GM18499 (cell line): Measurements from ENCODE around the gene ROPN1.
A peak's percentile ranks its signal among the peaks of the same experiment; 100 is the strongest.
"Not testable (repeated sequence)": the region's sequence is repeated elsewhere in the genome, so short reads cannot be mapped to it uniquely, and the experiment has no call there.

Source experiments
- ATAC-seq: cut with Tn5 transposase; IDR thresholded peaks from one replicate; pipeline ENCODE4 v1.9.1; 2021; ENCODE audit warnings: moderate number of reproducible peaks; ENCODE audit not compliant: insufficient read depth, unreplicated experiment

ROPN1 gene

GRCh38 chr3:124001366-124001765 lies 9.4 kb upstream of the ROPN1 start:
- not testable (repeated sequence) for ATAC-seq

GRCh38 chr3:123997543-123997942 lies 5.6 kb upstream of the ROPN1 start:
- ATAC-seq, result no peak

GRCh38 chr3:123993818-123994217 lies 1.9 kb upstream of the ROPN1 start:
- no peak for ATAC-seq

- ATAC-seq, result no peak
These were observed 5.5 kb downstream of the ROPN1 start for GRCh38 chr3:123986427-123986826.

DNA sequence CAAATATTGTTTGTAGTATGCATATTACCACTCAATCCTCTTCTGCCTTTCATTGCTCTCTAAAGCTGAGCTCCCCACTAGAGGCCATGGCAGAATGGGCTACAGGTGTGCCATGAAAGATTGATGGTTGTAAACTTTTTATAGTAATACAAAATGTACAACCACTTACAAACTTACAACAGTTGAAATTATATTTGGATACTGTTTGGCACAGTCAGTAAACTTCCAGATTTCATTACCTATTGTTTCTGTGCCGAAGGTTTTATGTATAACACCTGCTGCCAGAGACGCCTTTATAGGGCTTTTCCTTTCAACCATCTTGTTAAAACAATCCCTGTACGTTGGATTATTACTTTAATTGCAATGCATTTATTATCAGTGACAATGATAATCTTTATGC lies 7.0 kb downstream of the ROPN1 start:
- ATAC-seq, result no peak

- no peak for ATAC-seq
These were observed 7.6 kb downstream of the ROPN1 start for GRCh38 chr3:123984350-123984749.

DNA sequence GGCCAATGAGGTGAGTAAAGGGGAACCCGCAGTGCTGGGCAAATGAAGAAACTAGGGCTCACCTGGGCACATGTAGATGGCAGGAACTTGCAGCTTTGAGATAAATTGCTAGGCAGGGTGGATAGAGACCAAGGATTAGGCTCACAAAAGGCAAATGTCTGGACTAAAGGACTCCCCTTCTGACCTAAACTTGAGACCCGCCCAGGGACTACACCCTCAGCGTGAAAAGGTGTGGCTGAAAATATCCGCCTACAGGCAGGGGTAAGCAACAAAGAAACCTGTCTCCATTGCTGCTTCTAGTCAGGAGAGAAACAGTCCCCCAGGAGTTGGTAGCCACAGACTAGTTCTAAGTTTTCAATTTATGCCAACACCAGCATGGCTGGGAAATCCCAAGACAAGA lies 10.6 kb downstream of the ROPN1 start:
- ATAC-seq, result not testable (repeated sequence)

- ATAC-seq, result no peak
These were observed 11.4 kb downstream of the ROPN1 start for GRCh38 chr3:123980539-123980938.

GRCh38 chr3:123979525-123980501 lies 12.1 kb downstream of the ROPN1 start:
- not testable (repeated sequence) for ATAC-seq

GRCh38 chr3:123976904-123977303 lies 15.0 kb downstream of the ROPN1 start:
- not testable (repeated sequence) for ATAC-seq

DNA sequence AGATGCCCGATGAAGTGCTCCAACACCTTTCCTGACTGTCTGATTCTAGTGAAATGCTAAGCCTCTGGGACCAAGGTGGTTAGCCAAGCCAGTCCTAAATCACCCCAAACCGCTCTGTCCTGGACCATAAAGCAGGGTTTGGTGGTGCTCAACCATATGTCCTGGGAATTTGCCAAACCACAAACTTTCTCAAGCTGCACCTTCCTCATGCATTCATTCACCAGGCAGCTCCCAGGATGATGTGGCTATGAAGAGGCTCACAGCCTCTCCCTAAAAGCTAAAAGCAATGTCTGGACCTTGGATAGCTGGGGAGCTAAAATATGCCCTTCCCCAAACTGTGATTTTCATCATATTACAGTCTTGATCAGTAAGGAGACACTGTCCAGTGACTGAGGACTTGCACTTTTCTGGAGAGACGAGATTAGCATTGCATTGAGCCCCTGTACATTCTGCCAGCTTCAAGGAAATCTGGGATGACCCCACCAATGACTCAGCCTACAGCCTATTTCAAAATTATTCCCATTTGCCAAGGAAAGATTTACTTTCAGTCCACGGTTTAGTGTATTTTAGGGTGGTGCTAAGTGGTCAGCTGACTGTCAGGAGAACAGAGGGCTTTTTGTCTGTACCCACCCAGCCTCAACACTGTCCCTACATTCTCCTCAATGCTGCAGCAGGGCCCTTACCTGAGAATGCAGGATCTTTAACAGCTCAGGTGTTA lies 15.6 kb downstream of the ROPN1 start:
- not testable (repeated sequence) for ATAC-seq

- not testable (repeated sequence) for ATAC-seq
These were observed 16.9 kb downstream of the ROPN1 start for GRCh38 chr3:123975030-123975429.

DNA sequence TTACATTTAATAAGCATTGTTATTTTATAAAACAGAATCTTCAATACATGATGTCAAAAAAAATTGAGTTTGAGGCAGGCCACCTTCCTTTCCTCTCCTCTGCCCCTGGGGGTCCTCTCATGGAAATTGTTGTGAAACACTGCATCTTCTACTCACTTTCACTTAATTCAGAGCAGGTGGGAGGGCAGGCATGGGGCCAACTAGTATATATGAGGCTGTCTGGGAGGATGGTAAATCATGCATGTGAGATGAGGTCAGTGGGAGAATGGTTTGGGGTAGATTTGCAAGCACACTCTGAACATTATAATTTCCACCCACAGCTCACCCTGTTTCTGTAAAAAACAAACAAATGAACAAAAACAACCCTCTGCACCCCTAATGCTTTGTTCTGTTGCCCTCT lies 20.5 kb downstream of the ROPN1 start:
- ATAC-seq, result no peak

- not testable (repeated sequence) for ATAC-seq
These were observed 24.7 kb downstream of the ROPN1 start for GRCh38 chr3:123967260-123967659.

- not testable (repeated sequence) for ATAC-seq
These were observed 25.1 kb downstream of the ROPN1 start for GRCh38 chr3:123966799-123967198.

- not testable (repeated sequence) for ATAC-seq
These were observed 27.1 kb downstream of the ROPN1 start for GRCh38 chr3:123964793-123965192.

- ATAC-seq, result no peak
These were observed 30.4 kb downstream of the ROPN1 start for GRCh38 chr3:123961508-123961856.

GRCh38 chr3:123960781-123961507 lies 31.0 kb downstream of the ROPN1 start, which contains the start of gene CCDC14:
CCDC14 (minus strand) TSS chr3:123961229; CDS start chr3:123961173, 56 bp downstream.
- peak; percentile 45 for ATAC-seq

- ATAC-seq, result no peak
These were observed 38.2 kb downstream of the ROPN1 start for GRCh38 chr3:123953735-123954134.

GRCh38 chr3:123952844-123953520 lies 38.9 kb downstream of the ROPN1 start:
- ATAC-seq, result no peak
